Transverse colon (tissue), 4 donors: Measurements from ENCODE around the gene SMAD9.

ENCODE experiments used
- CTCF ChIP-seq, 5 experiments: fragments of 200-600 bp in 3 of 5; fragments of 450-650 bp in 2 of 5; sonication (generic) in 3 of 5; IDR thresholded peaks; 1 replicate in 2 of 5; 2 replicates in 3 of 5; pipeline ENCODE4 v1.5.1; 2016 to 2017; ENCODE audit warnings: antibody characterized with exemption in 5 of 5, inconsistent platforms in 3 of 5, mild to moderate bottlenecking in 2 of 5, moderate library complexity in 1 of 5
- POLR2A ChIP-seq: fragments of 450-650 bp; IDR thresholded peaks from one replicate; pipeline ENCODE4 v1.6.1; 2016; ENCODE audit warnings: antibody characterized with exemption, mild to moderate bottlenecking, moderate library complexity
- POLR2AphosphoS5 ChIP-seq, 3 donors: sonication (generic); formaldehyde crosslinking; IDR thresholded peaks; one replicate each; pipeline ENCODE4 v1.6.1; 2016; ENCODE audit warnings: antibody characterized with exemption in 3 of 3

GRCh38 chr13:36959456-36960116 lies 39.5 kb upstream of the SMAD9 start:
- TF ChIP-seq POLR2AphosphoS5 (IDR thresholded peaks at IDR 0.05) (no peak), CTCF (IDR thresholded peaks at IDR 0.05) (no peak), POLR2A (no peak)
